AG10803 (cell line): Measurements from ENCODE around the gene CNTN6.

Experiments
- DNase-seq: peaks from one replicate; pipeline ENCODE4 v3.0.0; 2010; ENCODE audit warnings: low read depth
- H3K4me3 ChIP-seq: 2 replicates; pipeline ENCODE4 v1.5.1; 2011; ENCODE audit warnings: mild to moderate bottlenecking, low read length, control low read depth
- TF ChIP-seq, protein P1 (sequence below): conservative IDR thresholded peaks from 2 replicates; pipeline ENCODE4 v1.5.1; 2011; ENCODE audit warnings: mild to moderate bottlenecking, low read length, control low read depth, inconsistent platforms

Gene CNTN6

GRCh38 chr3:1350885-1351284 is 258.1 kb downstream of the CNTN6 start:
- no peak overlapping the region for H3K4me3 ChIP-seq
- TF ChIP-seq, protein P1, sequence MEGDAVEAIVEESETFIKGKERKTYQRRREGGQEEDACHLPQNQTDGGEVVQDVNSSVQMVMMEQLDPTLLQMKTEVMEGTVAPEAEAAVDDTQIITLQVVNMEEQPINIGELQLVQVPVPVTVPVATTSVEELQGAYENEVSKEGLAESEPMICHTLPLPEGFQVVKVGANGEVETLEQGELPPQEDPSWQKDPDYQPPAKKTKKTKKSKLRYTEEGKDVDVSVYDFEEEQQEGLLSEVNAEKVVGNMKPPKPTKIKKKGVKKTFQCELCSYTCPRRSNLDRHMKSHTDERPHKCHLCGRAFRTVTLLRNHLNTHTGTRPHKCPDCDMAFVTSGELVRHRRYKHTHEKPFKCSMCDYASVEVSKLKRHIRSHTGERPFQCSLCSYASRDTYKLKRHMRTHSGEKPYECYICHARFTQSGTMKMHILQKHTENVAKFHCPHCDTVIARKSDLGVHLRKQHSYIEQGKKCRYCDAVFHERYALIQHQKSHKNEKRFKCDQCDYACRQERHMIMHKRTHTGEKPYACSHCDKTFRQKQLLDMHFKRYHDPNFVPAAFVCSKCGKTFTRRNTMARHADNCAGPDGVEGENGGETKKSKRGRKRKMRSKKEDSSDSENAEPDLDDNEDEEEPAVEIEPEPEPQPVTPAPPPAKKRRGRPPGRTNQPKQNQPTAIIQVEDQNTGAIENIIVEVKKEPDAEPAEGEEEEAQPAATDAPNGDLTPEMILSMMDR: no peak
- no peak for DNase-seq

DNA sequence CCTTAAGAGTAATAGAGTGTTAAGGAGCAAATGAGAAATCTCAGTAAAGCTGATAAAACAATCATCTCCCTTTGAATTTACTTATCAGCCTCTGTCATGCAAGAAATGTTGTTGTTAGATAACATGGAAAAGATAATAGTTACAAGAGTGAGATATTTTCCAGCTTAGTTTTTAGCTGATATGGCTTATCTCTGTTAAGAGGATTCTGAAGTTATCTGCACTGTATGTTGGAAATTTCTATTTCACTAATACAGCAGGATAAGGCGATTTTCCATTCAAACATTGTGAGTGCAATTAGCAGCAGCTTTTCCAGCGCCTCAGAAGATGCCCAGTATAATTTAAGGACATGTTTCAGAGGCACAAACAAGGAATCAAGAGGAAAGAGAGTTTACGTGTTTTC is 262.9 kb downstream of the CNTN6 start:
- no peak overlapping the region for H3K4me3 ChIP-seq
- no peak for DNase-seq
- TF ChIP-seq, protein P1: no peak

DNA sequence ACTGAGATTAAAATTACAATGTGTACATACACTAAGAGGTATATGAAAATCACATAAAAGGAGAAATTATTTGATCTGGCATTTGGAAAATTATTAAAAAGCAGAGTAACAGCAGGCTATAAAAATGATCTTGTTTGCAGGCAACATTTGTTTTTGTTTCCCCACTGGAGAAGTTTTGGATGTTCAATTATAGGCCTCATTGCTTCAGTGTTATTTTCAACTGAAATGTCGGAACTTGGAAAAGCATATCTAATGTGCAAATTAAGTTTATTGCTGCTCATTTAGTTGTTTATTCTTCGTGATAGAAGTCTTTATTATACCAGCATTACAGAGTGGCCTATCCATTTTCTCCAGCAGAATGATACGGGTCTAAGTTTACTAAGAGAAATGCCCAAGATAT is 263.3 kb downstream of the CNTN6 start:
- no peak for DNase-seq
- H3K4me3 ChIP-seq: no peak overlapping the region
- TF ChIP-seq, protein P1: no peak

DNA sequence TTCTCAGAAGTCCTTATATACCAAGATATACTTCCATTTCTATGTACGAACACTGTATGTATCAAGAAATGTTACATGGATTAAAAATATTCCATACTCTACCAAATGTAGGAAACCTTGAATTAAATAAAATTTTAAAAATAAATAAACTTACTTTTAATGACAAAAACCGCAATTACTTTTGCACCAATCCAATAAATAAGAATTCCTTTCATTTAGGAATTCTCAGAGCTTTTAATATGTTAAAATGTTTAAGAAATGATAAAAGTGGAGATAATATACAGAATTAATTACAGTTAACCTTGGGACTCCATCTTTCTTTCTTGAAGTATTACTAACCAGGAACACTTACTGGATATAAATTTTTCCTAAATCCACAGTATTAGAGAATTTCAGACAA is 272.7 kb downstream of the CNTN6 start:
- no peak overlapping the region for H3K4me3 ChIP-seq
- no peak for DNase-seq
- TF ChIP-seq, protein P1: no peak

- no peak overlapping the region for H3K4me3 ChIP-seq
- TF ChIP-seq, protein P1: no peak
- DNase-seq: no peak
These were observed 281.6 kb downstream of the CNTN6 start for GRCh38 chr3:1374471-1374870.

GRCh38 chr3:1375145-1375544 is 282.3 kb downstream of the CNTN6 start:
- H3K4me3 ChIP-seq: no peak overlapping the region
- no peak for DNase-seq
- TF ChIP-seq, protein P1: no peak

GRCh38 chr3:1380926-1381646 is 288.3 kb downstream of the CNTN6 start:
- no peak for DNase-seq
- TF ChIP-seq, protein P1: no peak
- H3K4me3 ChIP-seq: no peak overlapping the region
